Measurements from ENCODE around the gene KRT10.
"Not testable (repeated sequence)": the region's sequence is repeated elsewhere in the genome, so short reads cannot be mapped to it uniquely, and the experiment has no call there.

KRT10 gene

GRCh38 chr17:40822132-40822812, at the start of gene KRT10:
Gene KRT10, minus strand, starts transcription at chr17:40822614. Its CDS starts 29 bp downstream, at chr17:40822585.
- H3K27me3 Mint-ChIP-seq, result peaks cover 15% of the 10 kb centered on the region
- H3K4me3 Mint-ChIP-seq, result no peak within 1 kb of the TSS
- H3K4me1 Mint-ChIP-seq (ENCODE audit: low read depth), result peaks cover 32% of the 10 kb centered on the region
- H3K36me3 Mint-ChIP-seq (ENCODE audit: low read depth), result peaks cover 31% of the 10 kb centered on the region
- no peaks in the 10 kb centered on the region for H3K9me3 Mint-ChIP-seq
- no peak within 1 kb of the TSS for H3K27ac Mint-ChIP-seq

GRCh38 chr17:40871316-40871715, 48.9 kb upstream of the KRT10 start:
- H3K27ac Mint-ChIP-seq, result no peak overlapping the region

GRCh38 chr17:40870136-40870535, 47.7 kb upstream of the KRT10 start:
- Mint-ChIP-seq H3K9me3 (no peaks in the 10 kb centered on the region), H3K4me1 (ENCODE audit: low read depth) (no peaks in the 10 kb centered on the region), H3K4me3 (no peak overlapping the region), H3K27me3 (peaks cover 36% of the 10 kb centered on the region), H3K27ac (no peak overlapping the region), H3K36me3 (ENCODE audit: low read depth) (no peaks in the 10 kb centered on the region)

More at GRCh38 chr17:40871316-40871715, 48.9 kb upstream of the KRT10 start:
- H3K4me3 Mint-ChIP-seq, result no peak overlapping the region
- H3K4me1 Mint-ChIP-seq (ENCODE audit: low read depth), result no peaks in the 10 kb centered on the region
- H3K9me3 Mint-ChIP-seq, result no peaks in the 10 kb centered on the region
- peaks cover 29% of the 10 kb centered on the region for H3K27me3 Mint-ChIP-seq
- no peaks in the 10 kb centered on the region for H3K36me3 Mint-ChIP-seq (ENCODE audit: low read depth)

GRCh38 chr17:40866838-40867237, 44.4 kb upstream of the KRT10 start, which contains the start of gene KRT12:
Gene KRT12, minus strand, starts transcription at chr17:40867223. Its CDS starts 37 bp downstream, at chr17:40867186.
- H3K4me3 Mint-ChIP-seq, result no peak within 1 kb of the TSS
- no peaks in the 10 kb centered on the region for H3K36me3 Mint-ChIP-seq (ENCODE audit: low read depth)
- no peaks in the 10 kb centered on the region for H3K9me3 Mint-ChIP-seq
- no peaks in the 10 kb centered on the region for H3K4me1 Mint-ChIP-seq (ENCODE audit: low read depth)
- H3K27ac Mint-ChIP-seq, result no peak within 1 kb of the TSS
- H3K27me3 Mint-ChIP-seq, result peaks cover 33% of the 10 kb centered on the region

- Mint-ChIP-seq H3K27me3 (peaks cover 27% of the 10 kb centered on the region), H3K27ac (no peak overlapping the region), H3K4me3 (no peak overlapping the region)
Observed at GRCh38 chr17:40864661-40865390, 42.4 kb upstream of the KRT10 start.

GRCh38 chr17:40862985-40863733, 40.7 kb upstream of the KRT10 start:
- H3K27me3 Mint-ChIP-seq, result peaks cover 21% of the 10 kb centered on the region

More at GRCh38 chr17:40864661-40865390, 42.4 kb upstream of the KRT10 start:
- Mint-ChIP-seq H3K36me3 (ENCODE audit: low read depth) (no peaks in the 10 kb centered on the region), H3K4me1 (ENCODE audit: low read depth) (no peaks in the 10 kb centered on the region), H3K9me3 (no peaks in the 10 kb centered on the region)

GRCh38 chr17:40859536-40859935, 37.1 kb upstream of the KRT10 start:
- Mint-ChIP-seq H3K27me3 (peaks cover 11% of the 10 kb centered on the region), H3K9me3 (no peaks in the 10 kb centered on the region), H3K4me3 (no peak overlapping the region), H3K27ac (no peak overlapping the region), H3K36me3 (ENCODE audit: low read depth) (no peaks in the 10 kb centered on the region), H3K4me1 (ENCODE audit: low read depth) (no peaks in the 10 kb centered on the region)

More at GRCh38 chr17:40862985-40863733, 40.7 kb upstream of the KRT10 start:
- no peak overlapping the region for H3K27ac Mint-ChIP-seq
- H3K4me3 Mint-ChIP-seq, result no peak overlapping the region
- no peaks in the 10 kb centered on the region for H3K9me3 Mint-ChIP-seq
- H3K4me1 Mint-ChIP-seq (ENCODE audit: low read depth), result no peaks in the 10 kb centered on the region
- H3K36me3 Mint-ChIP-seq (ENCODE audit: low read depth), result no peaks in the 10 kb centered on the region

- not testable (repeated sequence) for H3K4me3 Mint-ChIP-seq; H3K36me3 Mint-ChIP-seq (ENCODE audit: low read depth); H3K9me3 Mint-ChIP-seq; H3K4me1 Mint-ChIP-seq (ENCODE audit: low read depth)
- H3K27me3 Mint-ChIP-seq, result peaks cover 16% of the 10 kb centered on the region
- H3K27ac Mint-ChIP-seq, result peak overlapping the region; percentile 39
Observed at GRCh38 chr17:40858667-40859066, 36.3 kb upstream of the KRT10 start.

- Mint-ChIP-seq H3K36me3 (ENCODE audit: low read depth) (no peaks in the 10 kb centered on the region), H3K9me3 (no peaks in the 10 kb centered on the region), H3K4me1 (ENCODE audit: low read depth) (no peaks in the 10 kb centered on the region), H3K27ac (no peak overlapping the region), H3K4me3 (no peak overlapping the region), H3K27me3 (peaks cover 15% of the 10 kb centered on the region)
Observed at GRCh38 chr17:40857535-40857934, 35.1 kb upstream of the KRT10 start.

- Mint-ChIP-seq H3K27ac (no peak overlapping the region), H3K4me3 (no peak overlapping the region), H3K9me3 (no peaks in the 10 kb centered on the region), H3K27me3 (peaks cover 24% of the 10 kb centered on the region), H3K4me1 (ENCODE audit: low read depth) (no peaks in the 10 kb centered on the region), H3K36me3 (ENCODE audit: low read depth) (no peaks in the 10 kb centered on the region)
Observed at GRCh38 chr17:40854175-40854814, 31.9 kb upstream of the KRT10 start.

GRCh38 chr17:40852364-40852763, 29.9 kb upstream of the KRT10 start:
- H3K9me3 Mint-ChIP-seq, result no peaks in the 10 kb centered on the region
- H3K27me3 Mint-ChIP-seq, result peaks cover 33% of the 10 kb centered on the region
- no peaks in the 10 kb centered on the region for H3K4me1 Mint-ChIP-seq (ENCODE audit: low read depth)
- no peak overlapping the region for H3K4me3 Mint-ChIP-seq
- H3K36me3 Mint-ChIP-seq (ENCODE audit: low read depth), result no peaks in the 10 kb centered on the region
- no peak overlapping the region for H3K27ac Mint-ChIP-seq

GRCh38 chr17:40850293-40850972, 28.0 kb upstream of the KRT10 start:
- Mint-ChIP-seq H3K27ac (no peak overlapping the region), H3K4me1 (ENCODE audit: low read depth) (no peaks in the 10 kb centered on the region), H3K27me3 (peaks cover 42% of the 10 kb centered on the region), H3K9me3 (no peaks in the 10 kb centered on the region), H3K4me3 (no peak overlapping the region), H3K36me3 (ENCODE audit: low read depth) (no peaks in the 10 kb centered on the region)

GRCh38 chr17:40849723-40850122, 27.3 kb upstream of the KRT10 start:
- Mint-ChIP-seq H3K27me3 (peaks cover 41% of the 10 kb centered on the region), H3K36me3 (ENCODE audit: low read depth) (no peaks in the 10 kb centered on the region), H3K27ac (no peak overlapping the region), H3K4me1 (ENCODE audit: low read depth) (no peaks in the 10 kb centered on the region), H3K9me3 (no peaks in the 10 kb centered on the region), H3K4me3 (no peak overlapping the region)

- Mint-ChIP-seq H3K4me1 (ENCODE audit: low read depth) (no peaks in the 10 kb centered on the region), H3K36me3 (ENCODE audit: low read depth) (no peaks in the 10 kb centered on the region), H3K27ac (no peak overlapping the region), H3K4me3 (no peak overlapping the region), H3K9me3 (no peaks in the 10 kb centered on the region), H3K27me3 (peaks cover 37% of the 10 kb centered on the region)
Observed at GRCh38 chr17:40848583-40849235, 26.3 kb upstream of the KRT10 start.

All from stimulated activated naive CD8-positive, alpha-beta T cell treated with anti-CD3 and anti-CD28 coated beads, Interleukin-15, Interleukin-2, amounts not matched to agents 100 ng/mL and 50 ng/mL, for 24 hours (primary cell).